A549 (cell line): Measurements from ENCODE around the gene TMEM119.

Source experiments
- BHLHE40 ChIP-seq: IDR thresholded peaks from 2 replicates; pipeline ENCODE4 v1.6.1; 2012; ENCODE audit warnings: low read depth, low read length, inconsistent platforms
- CTCF ChIP-seq: fragments of >200 bp; sonication (Bioruptor Twin); formaldehyde crosslinking; IDR thresholded peaks from 3 replicates; pipeline ENCODE4 v1.5.1; 2016
- HOXA7 ChIP-seq: fragments of 250-450 bp; sonication (Bioruptor Pico); IDR thresholded peaks from 2 replicates; pipeline ENCODE4 v1.5.0; 2020; ENCODE audit warnings: mild to moderate bottlenecking, moderate library complexity
- MYC ChIP-seq: IDR thresholded peaks from 2 replicates; pipeline ENCODE4 v1.6.1; 2012; ENCODE audit warnings: mild to moderate bottlenecking, inconsistent platforms, low read length, improper control_type of control experiment, borderline replicate concordance
- TF ChIP-seq, protein P1 (sequence below): IDR thresholded peaks from 2 replicates; pipeline ENCODE4 v1.6.1; 2012

- TF ChIP-seq HOXA7 (no peak), CTCF (no peak), MYC (no peak), BHLHE40 (no peak)
- TF ChIP-seq, protein P1, sequence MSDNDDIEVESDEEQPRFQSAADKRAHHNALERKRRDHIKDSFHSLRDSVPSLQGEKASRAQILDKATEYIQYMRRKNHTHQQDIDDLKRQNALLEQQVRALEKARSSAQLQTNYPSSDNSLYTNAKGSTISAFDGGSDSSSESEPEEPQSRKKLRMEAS = no peak
These were observed 43.8 kb upstream of the TMEM119 start for GRCh38 chr12:108641446-108642268.
